Measurements from ENCODE around the gene FLG2.

- TF ChIP-seq CTCF (IDR thresholded peaks at IDR 0.05), result no peak
- no peak for TF ChIP-seq POLR2A (IDR thresholded peaks at IDR 0.05)
Measured at GRCh38 chr1:152388889-152389288, 29.1 kb upstream of the FLG2 start.

Data from tibial nerve (tissue), 3 donors.